Measurements from ENCODE around the gene NAGK. TPM values are rescaled to one million over a fixed set of nuclear protein-coding genes. Genes with fewer than 3 reads are reported as not detected.
"Not testable (repeated sequence)": the region's sequence is repeated elsewhere in the genome, so short reads cannot be mapped to it uniquely, and the experiment has no call there.

NAGK gene
- total RNA-seq, 1 donor from 2014 or later: 54.6 TPM

- no peak for DNase-seq (ENCODE audit: low read depth)
Observed at GRCh38 chr2:71067567-71068217, 756 bp upstream of the NAGK start.

GRCh38 chr2:71069376-71069775 is 928 bp downstream of the NAGK start:
- DNase-seq (ENCODE audit: low read depth): no peak

GRCh38 chr2:71070294-71071093 is 2.0 kb downstream of the NAGK start:
- peak; percentile 50 for DNase-seq (ENCODE audit: low read depth)

- DNase-seq (ENCODE audit: low read depth): no peak
Observed at GRCh38 chr2:71071681-71072398, 3.4 kb downstream of the NAGK start.

- DNase-seq (ENCODE audit: low read depth): no peak
Observed at GRCh38 chr2:71072492-71072891, 4.0 kb downstream of the NAGK start.

GRCh38 chr2:71073475-71073874 is 5.0 kb downstream of the NAGK start:
- DNase-seq (ENCODE audit: low read depth): no peak

- DNase-seq (ENCODE audit: low read depth): no peak
Observed at GRCh38 chr2:71074893-71075395, 6.5 kb downstream of the NAGK start.

GRCh38 chr2:71078624-71079023 is 10.2 kb downstream of the NAGK start:
- DNase-seq (ENCODE audit: low read depth): no peak

- no peak for DNase-seq (ENCODE audit: low read depth)
Observed at GRCh38 chr2:71082402-71083252, 14.2 kb downstream of the NAGK start.

- not testable (repeated sequence) for DNase-seq (ENCODE audit: low read depth)
Observed at GRCh38 chr2:71083297-71083696, 14.8 kb downstream of the NAGK start.

- DNase-seq (ENCODE audit: low read depth): not testable (repeated sequence)
Observed at GRCh38 chr2:71083752-71084312, 15.4 kb downstream of the NAGK start.

GRCh38 chr2:71085325-71086003 is 17.0 kb downstream of the NAGK start:
- DNase-seq (ENCODE audit: low read depth): peak; percentile 30

- DNase-seq (ENCODE audit: low read depth): not testable (repeated sequence)
Observed at GRCh38 chr2:71089475-71089874, 21.0 kb downstream of the NAGK start.

GRCh38 chr2:71091808-71092207 is 23.4 kb downstream of the NAGK start:
- not testable (repeated sequence) for DNase-seq (ENCODE audit: low read depth)

- DNase-seq (ENCODE audit: low read depth): not testable (repeated sequence)
Observed at GRCh38 chr2:71092491-71093260, 24.2 kb downstream of the NAGK start.

GRCh38 chr2:71100195-71100964 is 31.9 kb downstream of the NAGK start:
- peak; percentile 57 for DNase-seq (ENCODE audit: low read depth)

GRCh38 chr2:71101656-71102055 is 33.2 kb downstream of the NAGK start:
- peak; percentile 89 for DNase-seq (ENCODE audit: low read depth)

- DNase-seq (ENCODE audit: low read depth): no peak
Observed at GRCh38 chr2:71102981-71103681, 34.7 kb downstream of the NAGK start.

Data from myocyte (in vitro differentiated cells).